Stimulated activated CD8-positive, alpha-beta memory T cell treated with anti-CD3 and anti-CD28 coated beads, Interleukin-4, amount 100 ng/mL, for 4 hours (primary cell): ENCODE data around the gene PRKD1.

Experiments used
- DNase-seq, 2 donors: peaks; one replicate each; pipeline ENCODE4 v3.0.0-alpha.2; 2020; ENCODE audit warnings: low read depth in 2 of 2, low spot score in 1 of 2

The PRKD1 gene

GRCh38 chr14:29618323-29619067 is 309.2 kb downstream of the PRKD1 start:
- DNase-seq, result no peak

GRCh38 chr14:29616922-29617321 is 310.7 kb downstream of the PRKD1 start:
- no peak for DNase-seq

GRCh38 chr14:29608861-29609260 is 318.8 kb downstream of the PRKD1 start:
- no peak for DNase-seq

- DNase-seq, result no peak
Measured at GRCh38 chr14:29607169-29607568, 320.5 kb downstream of the PRKD1 start.

- no peak for DNase-seq
Measured at GRCh38 chr14:29603696-29604095, 324.0 kb downstream of the PRKD1 start.

- DNase-seq, result no peak
Measured at GRCh38 chr14:29601616-29602015, 326.0 kb downstream of the PRKD1 start.

- DNase-seq, result no peak
Measured at GRCh38 chr14:29587761-29588470, 339.7 kb downstream of the PRKD1 start.

GRCh38 chr14:29587046-29587445 is 340.6 kb downstream of the PRKD1 start:
- no peak for DNase-seq

GRCh38 chr14:29584992-29585391 is 342.7 kb downstream of the PRKD1 start:
- DNase-seq, result no peak

GRCh38 chr14:29580763-29581162 is 346.9 kb downstream of the PRKD1 start:
- DNase-seq, result no peak

GRCh38 chr14:29579838-29580237 is 347.8 kb downstream of the PRKD1 start:
- no peak for DNase-seq

GRCh38 chr14:29576927-29577326 is 350.7 kb downstream of the PRKD1 start:
- no peak for DNase-seq

- DNase-seq, result no peak
Measured at GRCh38 chr14:29569194-29569593, 358.5 kb downstream of the PRKD1 start.

GRCh38 chr14:29566194-29566593 is 361.5 kb downstream of the PRKD1 start:
- no peak for DNase-seq

GRCh38 chr14:29558516-29558915 is 369.1 kb downstream of the PRKD1 start:
- DNase-seq, result no peak

GRCh38 chr14:29554335-29554734 is 373.3 kb downstream of the PRKD1 start:
- DNase-seq, result no peak

- no peak for DNase-seq
Measured at GRCh38 chr14:29553427-29553826, 374.2 kb downstream of the PRKD1 start.

- DNase-seq, result no peak
Measured at GRCh38 chr14:29548948-29549370, 378.7 kb downstream of the PRKD1 start.

- no peak for DNase-seq
Measured at GRCh38 chr14:29545714-29546113, 381.9 kb downstream of the PRKD1 start.

- DNase-seq, result no peak
Measured at GRCh38 chr14:29536886-29537511, 390.6 kb downstream of the PRKD1 start.

GRCh38 chr14:29529418-29529817 is 398.2 kb downstream of the PRKD1 start:
- DNase-seq, result no peak

- DNase-seq, result no peak
Measured at GRCh38 chr14:29528889-29529288, 398.8 kb downstream of the PRKD1 start.
